GM19455 (cell line): Measurements from ENCODE around the gene ZBTB9.

ENCODE experiments used
- ATAC-seq: cut with Tn5 transposase; IDR thresholded peaks from one replicate; pipeline ENCODE4 v1.9.1; 2021; ENCODE audit not compliant: unreplicated experiment

ZBTB9 gene

GRCh38 chr6:33432546-33432945, 21.8 kb upstream of the ZBTB9 start:
- no peak for ATAC-seq

- ATAC-seq = no peak
Measured at GRCh38 chr6:33433001-33433543, 21.3 kb upstream of the ZBTB9 start.

GRCh38 chr6:33433544-33434191, 20.7 kb upstream of the ZBTB9 start:
- no peak for ATAC-seq

- ATAC-seq = no peak
Measured at GRCh38 chr6:33434961-33435360, 19.4 kb upstream of the ZBTB9 start.

- ATAC-seq = no peak
Measured at GRCh38 chr6:33437666-33438065, 16.7 kb upstream of the ZBTB9 start.

- no peak for ATAC-seq
Measured at GRCh38 chr6:33438978-33439594, 15.3 kb upstream of the ZBTB9 start.

- ATAC-seq = no peak
Measured at GRCh38 chr6:33439956-33440648, 14.3 kb upstream of the ZBTB9 start.

GRCh38 chr6:33440649-33441309, 13.6 kb upstream of the ZBTB9 start:
- no peak for ATAC-seq

- ATAC-seq = no peak
Measured at GRCh38 chr6:33441457-33441856, 12.9 kb upstream of the ZBTB9 start.

GRCh38 chr6:33442283-33442682, 12.1 kb upstream of the ZBTB9 start:
- no peak for ATAC-seq

- no peak for ATAC-seq
Measured at GRCh38 chr6:33443025-33443424, 11.4 kb upstream of the ZBTB9 start.

GRCh38 chr6:33443619-33444504, 10.5 kb upstream of the ZBTB9 start:
- ATAC-seq = no peak

- ATAC-seq = no peak
Measured at GRCh38 chr6:33445119-33445603, 9.2 kb upstream of the ZBTB9 start.

- ATAC-seq = no peak
Measured at GRCh38 chr6:33446356-33446755, 8.0 kb upstream of the ZBTB9 start.

GRCh38 chr6:33450434-33450833, 3.9 kb upstream of the ZBTB9 start:
- no peak for ATAC-seq

- ATAC-seq = no peak
Measured at GRCh38 chr6:33451606-33452005, 2.8 kb upstream of the ZBTB9 start.

- ATAC-seq = no peak
Measured at GRCh38 chr6:33452496-33452895, 1.9 kb upstream of the ZBTB9 start.

- no peak for ATAC-seq
Measured at GRCh38 chr6:33453393-33454008, 875 bp upstream of the ZBTB9 start.

GRCh38 chr6:33455051-33455450, 675 bp downstream of the ZBTB9 start:
- no peak for ATAC-seq

GRCh38 chr6:33456156-33456555, 1.8 kb downstream of the ZBTB9 start:
- ATAC-seq = no peak
